Mucosa of rectum (tissue), 2 donors: ENCODE results near the gene SLC1A2.

Experiments
- H3K27ac ChIP-seq, 2 donors: one replicate each; pipeline ENCODE4 v1.7.0; 2013; ENCODE audit warnings: inconsistent platforms in 2 of 2, low read depth in 2 of 2, low read length in 2 of 2
- H3K27me3 ChIP-seq, 2 donors: one replicate each; pipeline ENCODE4 v1.7.0; 2013; ENCODE audit warnings: low read length in 2 of 2; ENCODE audit not compliant: control insufficient read depth in 2 of 2, insufficient read depth in 2 of 2
- H3K36me3 ChIP-seq, 2 donors: one replicate each; pipeline ENCODE4 v1.7.0; 2013; ENCODE audit warnings: low read length in 2 of 2; ENCODE audit not compliant: control insufficient read depth in 2 of 2, insufficient read depth in 2 of 2
- H3K4me1 ChIP-seq, 2 donors: one replicate each; pipeline ENCODE4 v1.7.0; 2013; ENCODE audit warnings: low read length in 2 of 2, mild to moderate bottlenecking in 1 of 2; ENCODE audit not compliant: control insufficient read depth in 2 of 2, insufficient read depth in 2 of 2
- H3K4me3 ChIP-seq, 2 donors: one replicate each; pipeline ENCODE4 v1.7.0; 2013; ENCODE audit warnings: low read length in 2 of 2
- H3K9ac ChIP-seq, 2 donors: one replicate each; pipeline ENCODE4 v1.7.0; 2013; ENCODE audit warnings: low read length in 2 of 2, low read depth in 1 of 2, mild to moderate bottlenecking in 1 of 2
- H3K9me3 ChIP-seq, 2 donors: one replicate each; pipeline ENCODE4 v1.7.0; 2013; ENCODE audit warnings: low read length in 2 of 2; ENCODE audit not compliant: control insufficient read depth in 2 of 2
- donor health status: healthy.
- donor health status: Normal muscosa, but diverticular disease.

SLC1A2 gene

GRCh38 chr11:35304386-35304775, 115.0 kb downstream of the SLC1A2 start:
- Histone ChIP-seq H3K27me3 (no peaks in the 10 kb centered on the region), H3K4me1 (peaks cover 0 to 5% of the 10 kb centered on the region in 2 donors), H3K4me3 (no peak overlapping the region), H3K9me3 (no peaks in the 10 kb centered on the region), H3K27ac (peak overlapping the region; percentile 34 to 54), H3K9ac (no peak overlapping the region), H3K36me3 (no peaks in the 10 kb centered on the region)

DNA sequence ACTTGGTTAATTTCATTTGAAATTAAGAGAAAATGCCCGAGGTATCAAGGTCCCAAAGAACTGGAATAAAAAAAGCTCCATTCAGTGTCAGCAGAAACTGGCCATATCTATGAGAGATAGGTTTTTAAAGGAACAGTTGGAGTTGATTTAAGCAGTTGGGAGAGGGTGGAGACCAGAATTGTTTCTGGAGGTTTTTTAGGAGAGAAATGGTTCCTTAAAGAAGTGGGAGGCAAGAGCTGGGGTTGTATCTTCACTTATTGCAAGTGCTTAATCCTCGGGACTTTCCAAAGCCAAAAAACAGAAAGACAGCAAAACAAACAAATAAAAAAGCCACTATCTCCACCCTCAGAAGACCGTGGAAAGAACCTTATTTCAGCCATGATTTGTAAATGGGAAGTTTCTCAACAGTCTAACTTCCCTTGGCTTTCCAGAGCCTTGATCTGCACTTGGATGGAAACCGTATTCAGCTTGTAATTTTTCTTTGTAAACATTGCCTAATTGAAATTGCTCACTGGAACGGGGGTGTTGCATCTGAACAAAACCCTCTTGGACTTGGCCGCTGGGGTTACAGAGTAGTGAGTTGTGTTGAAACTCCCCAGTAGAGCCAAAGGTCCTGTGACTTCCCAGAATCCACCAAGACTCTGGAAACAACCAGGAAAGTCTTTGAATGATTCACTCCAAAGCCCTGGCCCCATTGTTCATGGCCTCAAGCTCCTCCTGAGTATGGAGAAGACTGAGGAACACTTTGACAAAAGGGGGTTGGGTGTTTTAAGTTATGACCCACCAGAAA, 115.6 kb downstream of the SLC1A2 start:
- peak overlapping the region; percentile 34 to 54 for H3K27ac ChIP-seq

DNA sequence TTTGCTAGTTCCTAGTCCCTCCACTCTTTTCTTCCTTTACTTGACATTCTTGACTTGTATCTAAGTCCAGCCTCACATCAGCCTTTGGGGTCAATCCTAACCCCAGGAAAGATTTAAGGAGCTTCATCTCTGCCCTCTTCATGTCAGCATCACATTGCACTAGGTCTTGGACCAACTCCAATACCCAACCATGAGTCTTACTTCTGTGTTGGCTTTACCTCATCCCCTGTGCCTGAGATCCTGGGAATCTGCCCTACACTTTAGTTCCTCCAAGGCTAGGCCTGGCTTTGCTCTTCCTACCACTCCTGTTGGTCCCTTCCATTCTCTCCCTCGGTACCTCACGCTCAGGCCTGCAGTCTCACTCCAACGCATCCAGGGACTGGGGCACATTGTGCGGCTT, 117.0 kb downstream of the SLC1A2 start:
- no peak overlapping the region for H3K4me3 ChIP-seq
- no peaks in the 10 kb centered on the region for H3K36me3 ChIP-seq
- H3K27ac ChIP-seq: no peak overlapping the region
- no peaks in the 10 kb centered on the region for H3K9me3 ChIP-seq
- H3K27me3 ChIP-seq: no peaks in the 10 kb centered on the region
- H3K9ac ChIP-seq: no peak overlapping the region
- peaks cover 0 to 5% of the 10 kb centered on the region in 2 donors for H3K4me1 ChIP-seq

More for the DNA sequence above, 115.6 kb downstream of the SLC1A2 start:
- H3K9ac ChIP-seq: no peak overlapping the region
- no peak overlapping the region for H3K4me3 ChIP-seq
- H3K27me3 ChIP-seq: no peaks in the 10 kb centered on the region
- H3K36me3 ChIP-seq: no peaks in the 10 kb centered on the region
- H3K4me1 ChIP-seq: peaks cover 0 to 5% of the 10 kb centered on the region in 2 donors
- H3K9me3 ChIP-seq: no peaks in the 10 kb centered on the region

DNA sequence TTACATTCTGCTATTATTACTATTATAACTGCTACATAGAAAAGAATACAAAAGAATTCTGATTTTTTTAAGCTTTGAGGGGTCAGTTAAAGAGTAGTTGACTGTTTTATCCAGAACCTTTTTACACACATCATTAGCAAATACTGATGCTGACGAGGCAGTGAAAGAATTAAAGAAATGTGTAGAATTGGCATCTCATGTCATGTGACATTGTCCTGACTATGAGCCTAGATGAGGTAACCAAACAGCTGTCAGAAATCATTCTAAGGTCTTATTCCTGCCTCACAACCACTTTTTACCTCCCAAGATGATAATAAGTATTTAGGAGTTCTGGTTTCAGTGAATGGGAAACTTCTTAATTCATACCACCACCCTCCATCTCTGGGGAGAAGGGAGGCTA, 121.0 kb downstream of the SLC1A2 start:
- H3K4me3 ChIP-seq: no peak overlapping the region
- H3K9ac ChIP-seq: no peak overlapping the region
- H3K27me3 ChIP-seq: no peaks in the 10 kb centered on the region
- no peaks in the 10 kb centered on the region for H3K36me3 ChIP-seq
- H3K9me3 ChIP-seq: no peaks in the 10 kb centered on the region
- no peaks in the 10 kb centered on the region for H3K4me1 ChIP-seq
- H3K27ac ChIP-seq: no peak overlapping the region

GRCh38 chr11:35295751-35296150, 123.6 kb downstream of the SLC1A2 start:
- Histone ChIP-seq H3K27ac (no peak overlapping the region), H3K27me3 (no peaks in the 10 kb centered on the region), H3K9ac (no peak overlapping the region), H3K4me1 (no peaks in the 10 kb centered on the region), H3K9me3 (no peaks in the 10 kb centered on the region), H3K4me3 (no peak overlapping the region), H3K36me3 (no peaks in the 10 kb centered on the region)

DNA sequence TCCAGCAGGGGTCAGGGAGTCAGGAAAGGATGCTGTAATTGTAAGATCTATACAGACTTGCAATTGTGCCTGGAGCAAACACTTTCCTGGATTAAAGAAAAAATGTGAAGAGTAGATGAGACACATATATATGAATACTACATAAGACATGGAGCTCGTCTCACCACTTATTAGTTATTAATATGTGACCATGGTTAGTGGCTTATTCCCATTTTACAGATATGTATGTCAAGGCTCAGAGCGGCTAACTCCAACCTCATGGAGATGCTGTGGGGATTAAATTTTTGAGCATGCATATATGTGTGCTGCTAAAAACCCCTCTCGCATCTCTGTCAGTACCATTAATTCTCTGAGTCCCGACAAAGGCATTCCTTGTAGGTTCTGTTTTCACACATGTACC, 125.7 kb downstream of the SLC1A2 start:
- Histone ChIP-seq H3K36me3 (no peaks in the 10 kb centered on the region), H3K9ac (no peak overlapping the region), H3K9me3 (no peaks in the 10 kb centered on the region), H3K4me3 (no peak overlapping the region), H3K27ac (no peak overlapping the region), H3K27me3 (no peaks in the 10 kb centered on the region), H3K4me1 (no peaks in the 10 kb centered on the region)

GRCh38 chr11:35293035-35293434, 126.3 kb downstream of the SLC1A2 start:
- H3K4me3 ChIP-seq: no peak overlapping the region
- H3K27me3 ChIP-seq: no peaks in the 10 kb centered on the region
- no peak overlapping the region for H3K27ac ChIP-seq
- no peaks in the 10 kb centered on the region for H3K9me3 ChIP-seq
- no peaks in the 10 kb centered on the region for H3K36me3 ChIP-seq
- no peak overlapping the region for H3K9ac ChIP-seq
- no peaks in the 10 kb centered on the region for H3K4me1 ChIP-seq

GRCh38 chr11:35292279-35292678, 127.1 kb downstream of the SLC1A2 start:
- Histone ChIP-seq H3K9me3 (no peaks in the 10 kb centered on the region), H3K27ac (no peak overlapping the region)

DNA sequence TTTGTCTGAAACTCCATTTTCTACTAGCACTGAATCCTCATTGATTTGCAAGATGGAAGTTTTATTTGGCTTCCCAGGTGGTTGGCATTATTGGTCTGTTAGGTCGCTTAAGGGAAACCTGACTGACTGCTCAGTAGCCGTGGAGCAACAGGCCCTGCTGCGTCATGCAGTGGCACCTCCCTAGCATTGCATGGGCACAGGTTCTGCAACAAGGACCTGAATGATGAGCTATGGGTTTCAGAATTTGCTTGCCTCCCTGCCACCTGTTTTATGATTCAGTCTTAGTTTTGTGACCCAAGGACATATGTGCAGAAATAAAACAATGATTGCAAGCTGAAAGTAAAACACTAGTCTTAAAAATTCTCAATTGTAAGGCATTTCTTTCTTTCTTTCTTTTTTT, 128.5 kb downstream of the SLC1A2 start:
- Histone ChIP-seq H3K9me3 (no peaks in the 10 kb centered on the region), H3K27ac (no peak overlapping the region), H3K9ac (no peak overlapping the region), H3K4me1 (no peaks in the 10 kb centered on the region), H3K27me3 (no peaks in the 10 kb centered on the region), H3K4me3 (no peak overlapping the region), H3K36me3 (no peaks in the 10 kb centered on the region)

More at GRCh38 chr11:35292279-35292678, 127.1 kb downstream of the SLC1A2 start:
- Histone ChIP-seq H3K27me3 (no peaks in the 10 kb centered on the region), H3K9ac (no peak overlapping the region), H3K4me3 (no peak overlapping the region), H3K36me3 (no peaks in the 10 kb centered on the region), H3K4me1 (no peaks in the 10 kb centered on the region)

DNA sequence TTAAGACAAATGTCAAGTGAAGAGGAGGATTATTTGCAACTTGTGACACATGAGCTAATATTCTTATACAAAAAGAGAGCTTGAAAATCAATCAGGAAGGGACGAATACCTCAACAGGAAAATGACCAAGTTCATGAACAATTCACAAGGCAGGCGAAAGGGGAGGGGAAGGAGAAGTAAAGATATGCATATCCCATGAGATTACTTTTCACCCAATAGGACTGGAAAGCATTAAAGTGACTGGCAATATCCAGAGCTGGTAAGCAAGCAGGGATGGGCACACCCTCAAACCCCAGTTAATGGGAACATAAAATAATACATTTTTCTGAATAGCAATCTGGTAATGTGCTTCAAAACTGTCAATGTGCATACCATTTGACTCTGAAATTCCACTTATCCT, 129.5 kb downstream of the SLC1A2 start:
- Histone ChIP-seq H3K4me1 (no peaks in the 10 kb centered on the region), H3K9me3 (no peaks in the 10 kb centered on the region), H3K4me3 (no peak overlapping the region), H3K9ac (no peak overlapping the region), H3K27ac (no peak overlapping the region), H3K27me3 (no peaks in the 10 kb centered on the region), H3K36me3 (no peaks in the 10 kb centered on the region)
